ENCODE data around the gene SLC9A8. TPM values are rescaled to one million over a fixed set of nuclear protein-coding genes. Genes with fewer than 3 reads are reported as not detected.

The SLC9A8 gene
- total RNA-seq, 4 donors from 2014 or later = 7.1 to 12.4 (median 8.9) TPM

DNA sequence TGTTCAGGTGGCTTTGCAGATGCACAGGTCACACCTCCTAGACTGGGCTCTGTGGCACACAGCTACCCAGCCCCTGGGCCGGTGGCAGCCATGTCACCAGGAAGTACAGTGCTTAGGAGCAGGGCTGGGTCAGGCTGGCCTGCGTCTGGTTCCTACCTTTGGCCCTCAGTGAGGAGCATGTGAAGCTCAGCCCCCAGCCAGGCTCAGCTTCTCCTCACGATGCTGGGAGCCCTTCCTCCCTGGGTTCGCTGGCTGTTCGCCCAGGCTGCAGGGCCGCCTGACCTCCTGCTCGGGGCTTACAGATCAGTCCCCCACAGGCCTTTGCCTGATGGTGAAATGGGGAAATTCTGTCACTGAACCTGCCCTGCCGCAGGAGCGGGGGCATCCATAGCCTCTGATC lies 79.6 kb downstream of the SLC9A8 start:
- TF ChIP-seq, protein P1, sequence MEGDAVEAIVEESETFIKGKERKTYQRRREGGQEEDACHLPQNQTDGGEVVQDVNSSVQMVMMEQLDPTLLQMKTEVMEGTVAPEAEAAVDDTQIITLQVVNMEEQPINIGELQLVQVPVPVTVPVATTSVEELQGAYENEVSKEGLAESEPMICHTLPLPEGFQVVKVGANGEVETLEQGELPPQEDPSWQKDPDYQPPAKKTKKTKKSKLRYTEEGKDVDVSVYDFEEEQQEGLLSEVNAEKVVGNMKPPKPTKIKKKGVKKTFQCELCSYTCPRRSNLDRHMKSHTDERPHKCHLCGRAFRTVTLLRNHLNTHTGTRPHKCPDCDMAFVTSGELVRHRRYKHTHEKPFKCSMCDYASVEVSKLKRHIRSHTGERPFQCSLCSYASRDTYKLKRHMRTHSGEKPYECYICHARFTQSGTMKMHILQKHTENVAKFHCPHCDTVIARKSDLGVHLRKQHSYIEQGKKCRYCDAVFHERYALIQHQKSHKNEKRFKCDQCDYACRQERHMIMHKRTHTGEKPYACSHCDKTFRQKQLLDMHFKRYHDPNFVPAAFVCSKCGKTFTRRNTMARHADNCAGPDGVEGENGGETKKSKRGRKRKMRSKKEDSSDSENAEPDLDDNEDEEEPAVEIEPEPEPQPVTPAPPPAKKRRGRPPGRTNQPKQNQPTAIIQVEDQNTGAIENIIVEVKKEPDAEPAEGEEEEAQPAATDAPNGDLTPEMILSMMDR (IDR thresholded peaks at IDR 0.05; ENCODE audit: low read depth) = no peak

DNA sequence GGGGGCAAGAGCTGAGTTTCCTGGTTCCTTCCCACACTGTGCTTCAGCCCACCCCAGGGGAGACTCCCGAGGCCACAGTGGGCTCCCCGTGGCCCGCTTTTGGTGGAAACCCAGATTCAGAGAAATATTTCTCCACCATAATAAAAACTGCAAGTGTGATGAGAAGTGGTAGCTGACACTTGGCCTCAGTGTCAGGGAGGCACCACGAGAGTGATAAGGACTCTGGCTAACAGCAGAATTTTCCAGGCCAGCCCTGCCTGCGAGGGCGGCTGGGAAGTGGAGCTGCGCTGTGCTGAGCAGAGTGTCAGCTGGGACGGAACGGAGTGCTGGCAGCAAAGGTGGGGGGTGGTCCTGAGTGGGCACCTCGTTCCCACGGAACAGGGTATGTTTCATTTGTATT lies 80.2 kb downstream of the SLC9A8 start:
- TF ChIP-seq, protein P1 (IDR thresholded peaks at IDR 0.05; ENCODE audit: low read depth) = no peak

DNA sequence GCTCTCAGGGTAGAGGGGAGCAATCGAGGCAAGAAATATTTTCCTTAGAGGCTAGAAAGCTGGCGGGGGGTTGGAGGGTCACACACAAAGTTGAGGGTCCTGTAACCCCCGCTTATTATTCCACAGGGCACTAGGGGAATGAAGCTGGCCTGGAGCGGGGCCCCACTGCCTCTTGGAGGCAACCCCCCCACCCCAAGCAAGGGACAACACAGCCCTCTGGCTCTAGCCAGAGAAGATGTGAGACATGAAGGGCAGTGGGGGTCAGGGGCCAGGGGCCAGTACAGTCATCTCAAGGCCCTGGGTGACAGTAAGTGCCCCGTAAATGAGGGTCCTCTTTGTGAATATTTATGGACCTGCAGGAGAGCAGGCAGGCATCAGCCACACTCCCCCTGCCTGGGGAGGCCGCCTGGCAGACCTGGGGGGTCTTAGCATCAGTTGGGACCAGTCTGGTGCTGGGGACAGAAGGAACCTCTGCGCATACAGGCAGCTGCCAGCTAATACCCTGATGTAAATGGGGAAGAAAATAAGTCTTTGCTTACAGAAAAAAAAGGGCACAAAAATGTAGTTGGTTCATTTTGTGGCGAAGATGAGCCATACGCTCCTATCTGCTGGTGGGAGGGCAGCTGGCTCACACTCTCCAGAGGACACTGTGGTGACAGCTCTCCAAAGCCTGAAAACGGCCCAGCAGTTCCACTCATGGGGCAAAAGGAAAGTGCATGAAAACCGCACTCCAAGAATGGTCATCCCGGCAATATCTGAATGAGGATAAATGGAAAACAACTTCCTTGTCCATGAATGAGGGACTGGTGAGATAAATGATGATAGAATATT lies 80.8 kb downstream of the SLC9A8 start:
- TF ChIP-seq, protein P1 (IDR thresholded peaks at IDR 0.05; ENCODE audit: low read depth) = no peak

DNA sequence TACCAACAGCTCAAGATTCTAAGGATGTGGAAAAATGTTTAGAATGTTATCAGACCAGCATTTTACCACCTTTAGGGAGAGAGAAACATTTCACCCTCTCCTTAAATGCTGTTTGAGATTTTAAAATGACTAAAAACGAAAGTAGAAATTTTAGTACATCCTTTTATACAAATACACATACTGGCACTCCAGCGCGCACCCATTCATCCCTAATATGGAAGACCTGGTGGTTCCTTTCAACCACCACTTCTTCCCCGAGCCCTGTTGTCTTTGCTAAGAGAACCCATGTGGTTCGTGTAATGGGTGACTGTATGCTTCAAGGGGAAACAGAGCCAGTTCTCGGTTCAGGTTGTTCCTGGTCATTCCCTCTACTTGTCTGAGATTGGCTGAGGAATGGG lies 81.4 kb downstream of the SLC9A8 start:
- TF ChIP-seq, protein P1 (IDR thresholded peaks at IDR 0.05; ENCODE audit: low read depth) = no peak

DNA sequence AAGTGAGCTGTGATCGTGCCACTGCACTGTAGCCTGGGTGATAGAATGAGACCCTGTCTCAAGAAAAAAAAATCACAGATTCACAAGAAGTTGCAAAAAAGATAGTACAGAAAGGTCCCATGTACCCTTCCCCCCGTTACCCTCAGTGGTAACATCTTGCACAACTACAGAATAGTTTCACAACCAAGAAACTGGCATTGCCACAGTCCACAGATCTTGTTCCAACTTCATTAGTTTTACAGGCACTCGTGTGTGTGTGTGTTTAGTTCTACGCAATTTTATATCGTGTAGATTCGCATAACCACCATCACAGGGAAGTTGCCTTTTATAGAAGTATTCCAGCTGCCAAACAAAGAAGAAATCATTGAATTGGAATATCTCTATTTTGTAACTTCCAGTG lies 83.6 kb downstream of the SLC9A8 start:
- TF ChIP-seq, protein P1 (IDR thresholded peaks at IDR 0.05; ENCODE audit: low read depth) = no peak

DNA sequence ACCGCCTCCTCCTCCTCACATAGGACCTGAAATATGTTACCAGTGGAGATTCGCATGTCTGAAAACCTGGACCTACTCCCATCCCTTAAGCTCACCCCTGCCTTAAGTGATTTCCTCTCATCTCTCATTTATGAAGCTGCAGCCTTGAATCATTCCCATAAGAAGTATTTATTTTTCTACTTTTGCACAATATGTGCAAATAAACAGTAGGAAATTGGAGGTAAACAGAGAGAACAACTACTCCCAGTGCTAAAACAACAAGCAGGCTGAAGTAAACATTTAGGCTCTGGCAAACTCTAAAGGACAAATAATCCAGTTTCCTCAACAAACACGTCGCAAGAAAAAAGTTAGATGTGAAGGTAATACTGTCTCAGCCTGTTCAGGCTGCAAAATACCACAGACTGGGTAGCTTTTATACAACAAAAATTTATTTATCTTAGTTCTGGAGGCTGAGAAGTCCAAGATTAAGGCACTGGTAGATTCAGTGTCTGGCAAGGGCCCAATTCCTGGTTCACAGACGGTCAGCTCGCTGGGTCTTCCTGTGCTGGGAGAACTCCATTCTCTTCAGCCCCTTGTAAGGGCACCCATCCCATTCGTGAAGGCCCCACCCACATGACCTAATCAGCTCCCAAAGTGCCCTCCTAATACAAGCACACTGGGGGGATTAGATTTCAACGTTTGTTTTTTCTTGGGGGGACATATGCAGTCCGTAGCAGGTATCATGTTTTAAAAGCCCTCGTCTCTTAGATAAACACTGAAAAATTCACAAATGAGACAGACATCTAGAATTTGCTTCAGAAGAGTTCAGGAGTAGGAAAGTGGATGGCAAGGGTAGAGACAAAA lies 87.1 kb downstream of the SLC9A8 start:
- TF ChIP-seq, protein P1 (IDR thresholded peaks at IDR 0.05; ENCODE audit: low read depth) = no peak

DNA sequence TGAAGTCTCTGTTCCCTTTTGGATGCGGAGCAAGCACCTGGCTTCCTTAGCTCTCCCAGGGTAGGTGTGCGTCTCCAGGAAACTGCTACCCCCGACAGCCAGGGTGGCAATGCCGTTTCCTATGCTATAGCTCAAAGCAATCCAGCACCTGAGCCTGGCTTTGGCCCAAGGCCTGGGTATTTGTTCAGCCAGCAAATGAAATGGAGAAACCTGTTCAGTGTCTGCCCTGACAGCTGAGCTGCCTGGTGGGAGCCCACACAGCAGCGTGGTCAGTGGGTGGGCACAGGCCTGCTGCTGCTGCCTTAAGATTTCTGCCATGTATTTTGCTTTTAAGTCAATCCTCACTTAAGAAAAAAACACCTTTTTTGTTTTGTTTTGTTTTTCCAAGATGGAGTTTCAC lies 89.0 kb downstream of the SLC9A8 start:
- TF ChIP-seq, protein P1 (IDR thresholded peaks at IDR 0.05; ENCODE audit: low read depth) = no peak
